ENCODE results near the gene UMPS.

Gene UMPS

GRCh38 chr3:124730129-124730940 lies at the start of gene UMPS:
Gene UMPS (plus strand): TSS chr3:124730452. CDS start chr3:124730472, 20 bp downstream.
- intact Hi-C loops (cut with DNase I), result no loop called here
- DNase-seq, result peak; percentile 79 to 97 (median 93)

GRCh38 chr3:124680521-124680920 lies 49.7 kb upstream of the UMPS start:
- intact Hi-C loops (cut with DNase I), result no loop called here
- peak in 4 of 42 donors; percentile 11 to 49 (median 27) for DNase-seq

- no peak for DNase-seq
- intact Hi-C loops (cut with DNase I), result no loop called here
Observed at GRCh38 chr3:124682263-124682662, 48.0 kb upstream of the UMPS start.

GRCh38 chr3:124684459-124684858 lies 45.8 kb upstream of the UMPS start:
- no peak for DNase-seq
- intact Hi-C loops (cut with DNase I), result no loop called here

GRCh38 chr3:124685067-124685466 lies 45.2 kb upstream of the UMPS start:
- intact Hi-C loops (cut with DNase I), result loop anchor here (5.0 kb wide), 1 partner anchor 113 kb away; no protein-coding TSS in a partner anchor

GRCh38 chr3:124685481-124685880 lies 44.8 kb upstream of the UMPS start:
- intact Hi-C loops (cut with DNase I), result loop anchor here (5.0 kb wide), 1 partner anchor 113 kb away; no protein-coding TSS in a partner anchor

More at GRCh38 chr3:124685067-124685466, 45.2 kb upstream of the UMPS start:
- DNase-seq, result no peak

GRCh38 chr3:124686028-124686670 lies 44.1 kb upstream of the UMPS start:
- intact Hi-C loops (cut with DNase I), result loop anchor here (5.0 kb wide), 1 partner anchor 114 kb away; no protein-coding TSS in a partner anchor

More at GRCh38 chr3:124685481-124685880, 44.8 kb upstream of the UMPS start:
- no peak for DNase-seq

GRCh38 chr3:124688581-124689454 lies 41.4 kb upstream of the UMPS start:
- DNase-seq, result peak; percentile 20 to 87 (median 68)
- intact Hi-C loops (cut with DNase I), result loop anchor here (5.0 kb wide), 1 partner anchor 117 kb away; no protein-coding TSS in a partner anchor

More at GRCh38 chr3:124686028-124686670, 44.1 kb upstream of the UMPS start:
- no peak for DNase-seq

- intact Hi-C loops (cut with DNase I), result no loop called here
- DNase-seq, result no peak
Observed at GRCh38 chr3:124691599-124691998, 38.7 kb upstream of the UMPS start.

- intact Hi-C loops (cut with DNase I), result no loop called here
- DNase-seq, result no peak
Observed at GRCh38 chr3:124694486-124694885, 35.8 kb upstream of the UMPS start.

- no peak for DNase-seq
- intact Hi-C loops (cut with DNase I), result no loop called here
Observed at GRCh38 chr3:124695369-124695768, 34.9 kb upstream of the UMPS start.

- intact Hi-C loops (cut with DNase I), result no loop called here
- DNase-seq, result no peak
Observed at GRCh38 chr3:124696006-124696405, 34.2 kb upstream of the UMPS start.

GRCh38 chr3:124697302-124697701 lies 33.0 kb upstream of the UMPS start:
- intact Hi-C loops (cut with DNase I), result no loop called here
- DNase-seq, result no peak

GRCh38 chr3:124698030-124698770 lies 32.1 kb upstream of the UMPS start:
- peak in 1 of 42 donors; percentile 16 for DNase-seq
- intact Hi-C loops (cut with DNase I), result no loop called here

- no peak for DNase-seq
- intact Hi-C loops (cut with DNase I), result no loop called here
Observed at GRCh38 chr3:124699051-124699450, 31.2 kb upstream of the UMPS start.

GRCh38 chr3:124699686-124700396 lies 30.4 kb upstream of the UMPS start:
- intact Hi-C loops (cut with DNase I), result no loop called here
- DNase-seq, result no peak

- intact Hi-C loops (cut with DNase I), result no loop called here
- DNase-seq, result peak; percentile 14 to 76 (median 49)
Observed at GRCh38 chr3:124700880-124701684, 29.2 kb upstream of the UMPS start.
